IPS-11a (cell line): ENCODE data around the gene PKIB.

Source experiments
- H3K4me3 ChIP-seq: one replicate; pipeline ENCODE4 v1.5.1; 2013; ENCODE audit warnings: low read depth, low read length, control low read depth

Gene PKIB

GRCh38 chr6:122663981-122664380, 53.8 kb downstream of the PKIB start:
- H3K4me3 ChIP-seq = no peak overlapping the region

- no peak overlapping the region for H3K4me3 ChIP-seq
Measured at GRCh38 chr6:122665929-122666328, 55.7 kb downstream of the PKIB start.

- H3K4me3 ChIP-seq = no peak overlapping the region
Measured at GRCh38 chr6:122666418-122666817, 56.2 kb downstream of the PKIB start.

- H3K4me3 ChIP-seq = no peak overlapping the region
Measured at GRCh38 chr6:122669418-122669817, 59.2 kb downstream of the PKIB start.

- H3K4me3 ChIP-seq = no peak overlapping the region
Measured at GRCh38 chr6:122669868-122670267, 59.7 kb downstream of the PKIB start.

GRCh38 chr6:122671251-122671650, 61.0 kb downstream of the PKIB start:
- H3K4me3 ChIP-seq = no peak overlapping the region

- no peak overlapping the region for H3K4me3 ChIP-seq
Measured at GRCh38 chr6:122673343-122673961, 63.2 kb downstream of the PKIB start.

- no peak overlapping the region for H3K4me3 ChIP-seq
Measured at GRCh38 chr6:122676146-122676545, 65.9 kb downstream of the PKIB start.

- H3K4me3 ChIP-seq = no peak overlapping the region
Measured at GRCh38 chr6:122676688-122677087, 66.5 kb downstream of the PKIB start.

GRCh38 chr6:122677406-122677805, 67.2 kb downstream of the PKIB start:
- no peak overlapping the region for H3K4me3 ChIP-seq

GRCh38 chr6:122678841-122679240, 68.6 kb downstream of the PKIB start:
- H3K4me3 ChIP-seq = no peak overlapping the region

- H3K4me3 ChIP-seq = no peak overlapping the region
Measured at GRCh38 chr6:122681705-122682104, 71.5 kb downstream of the PKIB start.

- H3K4me3 ChIP-seq = no peak overlapping the region
Measured at GRCh38 chr6:122683989-122684651, 73.9 kb downstream of the PKIB start.

GRCh38 chr6:122692175-122692598, 82.0 kb downstream of the PKIB start:
- no peak overlapping the region for H3K4me3 ChIP-seq

- no peak overlapping the region for H3K4me3 ChIP-seq
Measured at GRCh38 chr6:122692807-122693580, 82.8 kb downstream of the PKIB start.

GRCh38 chr6:122694075-122694474, 83.9 kb downstream of the PKIB start:
- H3K4me3 ChIP-seq = no peak overlapping the region

GRCh38 chr6:122694602-122695001, 84.4 kb downstream of the PKIB start:
- H3K4me3 ChIP-seq = no peak overlapping the region

GRCh38 chr6:122695188-122695587, 85.0 kb downstream of the PKIB start:
- H3K4me3 ChIP-seq = no peak overlapping the region

GRCh38 chr6:122696079-122696478, 85.9 kb downstream of the PKIB start:
- H3K4me3 ChIP-seq = no peak overlapping the region

- H3K4me3 ChIP-seq = no peak overlapping the region
Measured at GRCh38 chr6:122696853-122697252, 86.6 kb downstream of the PKIB start.

- H3K4me3 ChIP-seq = no peak overlapping the region
Measured at GRCh38 chr6:122697458-122697857, 87.3 kb downstream of the PKIB start.

GRCh38 chr6:122701666-122702065, 91.5 kb downstream of the PKIB start:
- no peak overlapping the region for H3K4me3 ChIP-seq
